Ascending aorta (tissue), 2 donors: ENCODE measurements around the gene FBXO5. TPM values are rescaled to one million over a fixed set of nuclear protein-coding genes. Genes with fewer than 3 reads are reported as not detected.

Source experiments
- DNase-seq, 2 donors: peaks; one replicate each; pipeline ENCODE4 v3.0.0-alpha.2; 2019; ENCODE audit warnings: low spot score in 2 of 2
- H3K27ac ChIP-seq, 2 donors: fragments of 200-600 bp; sonication (generic); one replicate each; pipeline ENCODE4 v1.5.1; 2016 to 2017; ENCODE audit warnings: mild to moderate bottlenecking in 1 of 2
- H3K27me3 ChIP-seq: fragments of 200-600 bp; sonication (generic); one replicate; pipeline ENCODE4 v1.5.1; 2017
- H3K36me3 ChIP-seq, 2 donors: fragments of 200-600 bp; sonication (generic); one replicate each; pipeline ENCODE4 v1.5.1; 2016
- H3K4me1 ChIP-seq, 2 donors: fragments of 200-600 bp; sonication (generic); one replicate each; pipeline ENCODE4 v1.5.1; 2016 to 2017; ENCODE audit warnings: mild to moderate bottlenecking in 1 of 2
- H3K4me3 ChIP-seq, 2 donors: fragments of 200-600 bp; sonication (generic); one replicate each; pipeline ENCODE4 v1.5.1; 2016 to 2017; ENCODE audit warnings: mild to moderate bottlenecking in 1 of 2
- H3K9me3 ChIP-seq, 2 donors: fragments of 200-600 bp; sonication (generic); one replicate each; pipeline ENCODE4 v1.5.1; 2016
- CTCF ChIP-seq, 3 experiments: fragments of 200-600 bp in 2 of 3; fragments of 450-650 bp in 1 of 3; sonication (generic) in 2 of 3; IDR thresholded peaks; one replicate each; pipeline ENCODE4 v1.5.1; 2016 to 2019; ENCODE audit warnings: antibody characterized with exemption in 3 of 3, mild to moderate bottlenecking in 1 of 3, moderate library complexity in 1 of 3
- intact Hi-C: fragments of 100-400 bp; cut with DNase I; formaldehyde crosslinking; loops from one replicate; pipeline ENCODE4 v1.15.1; 2023
- total RNA-seq: library from RNA; depleted of rRNA; stranded (reverse); fragments of >200 nt; gene quantifications from one replicate; pipeline ENCODE4 v1.1.0, GENCODE V29; 2016

Gene FBXO5
- total RNA-seq, 1 donor from 2014 or later = not detected

- H3K9me3 ChIP-seq = no peaks in the 10 kb centered on the region
- DNase-seq = no peak
- no peak overlapping the region for H3K27ac ChIP-seq
- H3K4me1 ChIP-seq = no peaks in the 10 kb centered on the region
- H3K36me3 ChIP-seq = no peaks in the 10 kb centered on the region
- no peak for TF ChIP-seq CTCF (IDR thresholded peaks at IDR 0.05)
- H3K27me3 ChIP-seq = no peaks in the 10 kb centered on the region
- intact Hi-C loops = no loop called here
- H3K4me3 ChIP-seq = no peak overlapping the region
Observed at GRCh38 chr6:152941746-152942145, 41.1 kb downstream of the FBXO5 start.

GRCh38 chr6:152932865-152933264 is 50.0 kb downstream of the FBXO5 start:
- no peak for DNase-seq
- H3K36me3 ChIP-seq = no peaks in the 10 kb centered on the region

GRCh38 chr6:152922706-152923105 is 60.1 kb downstream of the FBXO5 start:
- H3K4me3 ChIP-seq = no peak overlapping the region
- H3K9me3 ChIP-seq = no peaks in the 10 kb centered on the region
- H3K36me3 ChIP-seq = no peaks in the 10 kb centered on the region
- no peaks in the 10 kb centered on the region for H3K4me1 ChIP-seq
- intact Hi-C loops = no loop called here
- H3K27ac ChIP-seq = no peak overlapping the region
- H3K27me3 ChIP-seq = no peaks in the 10 kb centered on the region
- no peak for DNase-seq
- no peak for TF ChIP-seq CTCF (IDR thresholded peaks at IDR 0.05)

More at GRCh38 chr6:152932865-152933264, 50.0 kb downstream of the FBXO5 start:
- no peak for TF ChIP-seq CTCF (IDR thresholded peaks at IDR 0.05)
- H3K27me3 ChIP-seq = no peaks in the 10 kb centered on the region
- no peaks in the 10 kb centered on the region for H3K4me1 ChIP-seq
- H3K4me3 ChIP-seq = no peak overlapping the region
- intact Hi-C loops = no loop called here
- no peaks in the 10 kb centered on the region for H3K9me3 ChIP-seq
- H3K27ac ChIP-seq = no peak overlapping the region

Other genes with a start within 250 kb of the FBXO5 start
- gene VIP, start 232.2 kb downstream of the FBXO5 start, total RNA-seq = not detected
- gene MTRF1L, start 19.7 kb upstream of the FBXO5 start, total RNA-seq = 105 TPM
- gene RGS17, start 148.2 kb upstream of the FBXO5 start, total RNA-seq = not detected